Measurements from ENCODE around the gene FABP7. TPM values are rescaled to one million over a fixed set of nuclear protein-coding genes. Genes with fewer than 3 reads are reported as not detected.

Gene FABP7
- total and polyA plus RNA-seq, 4 experiments from 2014 or later = not detected

GRCh38 chr6:122798099-122798641 is 18.7 kb downstream of the FABP7 start:
- H3K4me3 Mint-ChIP-seq = no peak overlapping the region
- Histone ChIP-seq H3K27ac (ENCODE audit: low read depth, low read length) (no peak overlapping the region), H3K4me1 (ENCODE audit: insufficient read depth, low read length) (no peaks in the 10 kb centered on the region), H3K27me3 (ENCODE audit: insufficient read depth, low read length) (no peaks in the 10 kb centered on the region), H3K9me3 (ENCODE audit: control insufficient read depth in 1 of 2, low read length in 2 of 2) (no peaks in the 10 kb centered on the region), H3K4me3 (ENCODE audit: low read length in 2 of 2) (no peak overlapping the region), H3K36me3 (ENCODE audit: insufficient read depth, low read length) (no peaks in the 10 kb centered on the region)
- no peak for DNase-seq
- intact Hi-C loops (cut with micrococcal nuclease) = no loop called here
- no peaks in the 10 kb centered on the region for H3K4me1 Mint-ChIP-seq
- peaks cover 0 to 1% of the 10 kb centered on the region in 2 donors for H3K27me3 Mint-ChIP-seq
- ChIA-PET CTCF (ENCODE audit: partially characterized antibody) (no interaction called here), POLR2A (ENCODE audit: partially characterized antibody) (no interaction called here)
- peaks cover 0 to 4% (median 0%) of the 10 kb centered on the region in 8 donors for H3K9me3 Mint-ChIP-seq
- no peak overlapping the region for H3K27ac Mint-ChIP-seq
- no peaks in the 10 kb centered on the region for H3K36me3 Mint-ChIP-seq

DNA sequence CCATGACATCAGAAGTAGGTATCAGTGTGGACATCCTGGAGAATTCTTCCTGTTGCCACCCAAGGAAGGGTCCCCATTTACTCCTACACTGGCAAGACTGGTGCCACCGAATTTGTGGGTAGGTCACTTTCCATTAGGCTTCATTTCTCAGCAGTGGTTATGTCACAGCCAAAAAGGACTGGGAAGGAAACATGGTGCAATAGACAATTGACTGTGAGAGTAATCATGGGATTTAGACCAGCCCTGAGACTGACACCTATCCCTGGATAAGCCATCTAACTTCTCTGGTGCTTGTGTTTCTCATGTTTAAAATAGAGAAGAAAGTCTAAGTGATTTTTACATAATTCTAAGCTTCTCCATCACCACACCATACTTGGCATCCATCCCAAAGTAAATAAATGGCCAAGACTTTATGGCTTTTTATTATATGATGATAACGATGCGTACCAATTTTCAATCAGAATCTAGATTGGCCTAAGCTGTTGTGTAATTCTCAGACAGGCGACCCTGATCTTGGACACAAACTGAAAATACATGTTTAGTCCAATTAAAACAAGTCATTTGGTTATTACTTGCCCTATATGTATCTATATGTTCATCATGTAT is 19.7 kb downstream of the FABP7 start:
- Histone ChIP-seq H3K27me3 (ENCODE audit: insufficient read depth, low read length) (no peaks in the 10 kb centered on the region), H3K27ac (ENCODE audit: low read depth, low read length) (no peak overlapping the region), H3K9me3 (ENCODE audit: control insufficient read depth in 1 of 2, low read length in 2 of 2) (no peaks in the 10 kb centered on the region), H3K4me1 (ENCODE audit: insufficient read depth, low read length) (no peaks in the 10 kb centered on the region), H3K4me3 (ENCODE audit: low read length in 2 of 2) (no peak overlapping the region), H3K36me3 (ENCODE audit: insufficient read depth, low read length) (no peaks in the 10 kb centered on the region)
- H3K4me3 Mint-ChIP-seq = no peak overlapping the region
- H3K9me3 Mint-ChIP-seq = peaks cover 0 to 3% (median 0%) of the 10 kb centered on the region in 8 donors
- H3K4me1 Mint-ChIP-seq = no peaks in the 10 kb centered on the region
- intact Hi-C loops (cut with micrococcal nuclease) = no loop called here
- H3K36me3 Mint-ChIP-seq = no peaks in the 10 kb centered on the region
- no peak overlapping the region for H3K27ac Mint-ChIP-seq
- POLR2A ChIA-PET (ENCODE audit: partially characterized antibody) = no interaction called here
- peaks cover 0 to 2% of the 10 kb centered on the region in 2 donors for H3K27me3 Mint-ChIP-seq
- no peak for DNase-seq
- CTCF ChIA-PET (ENCODE audit: partially characterized antibody) = no interaction called here

- intact Hi-C loops (cut with micrococcal nuclease) = no loop called here
- H3K27ac ChIP-seq (ENCODE audit: low read depth, low read length) = no peak overlapping the region
- no peaks in the 10 kb centered on the region for H3K9me3 ChIP-seq (ENCODE audit: control insufficient read depth in 1 of 2, low read length in 2 of 2)
- no peaks in the 10 kb centered on the region for H3K4me1 Mint-ChIP-seq
- peaks cover 0 to 2% (median 0%) of the 10 kb centered on the region in 8 donors for H3K9me3 Mint-ChIP-seq
- CTCF ChIA-PET (ENCODE audit: partially characterized antibody) = no interaction called here
- no peaks in the 10 kb centered on the region for H3K4me1 ChIP-seq (ENCODE audit: insufficient read depth, low read length)
- no peaks in the 10 kb centered on the region for H3K36me3 Mint-ChIP-seq
- H3K27me3 ChIP-seq (ENCODE audit: insufficient read depth, low read length) = no peaks in the 10 kb centered on the region
- H3K27me3 Mint-ChIP-seq = peaks cover 0 to 1% of the 10 kb centered on the region in 2 donors
- POLR2A ChIA-PET (ENCODE audit: partially characterized antibody) = no interaction called here
- H3K27ac Mint-ChIP-seq = no peak overlapping the region
- no peak overlapping the region for H3K4me3 Mint-ChIP-seq
- H3K36me3 ChIP-seq (ENCODE audit: insufficient read depth, low read length) = no peaks in the 10 kb centered on the region
- no peak overlapping the region for H3K4me3 ChIP-seq (ENCODE audit: low read length in 2 of 2)
- no peak for DNase-seq
These were observed 20.6 kb downstream of the FABP7 start for GRCh38 chr6:122799916-122800686.

- no peaks in the 10 kb centered on the region for H3K36me3 Mint-ChIP-seq
- peaks cover 0 to 1% of the 10 kb centered on the region in 2 donors for H3K27me3 Mint-ChIP-seq
- H3K4me1 Mint-ChIP-seq = no peaks in the 10 kb centered on the region
- no peak overlapping the region for H3K27ac Mint-ChIP-seq
- H3K4me3 Mint-ChIP-seq = no peak overlapping the region
- no peaks in the 10 kb centered on the region for H3K36me3 ChIP-seq (ENCODE audit: insufficient read depth, low read length)
- no peaks in the 10 kb centered on the region for H3K9me3 ChIP-seq (ENCODE audit: control insufficient read depth in 1 of 2, low read length in 2 of 2)
- DNase-seq = no peak
- H3K27ac ChIP-seq (ENCODE audit: low read depth, low read length) = no peak overlapping the region
- peaks cover 0 to 2% (median 0%) of the 10 kb centered on the region in 8 donors for H3K9me3 Mint-ChIP-seq
- ChIA-PET CTCF (ENCODE audit: partially characterized antibody) (no interaction called here), POLR2A (ENCODE audit: partially characterized antibody) (no interaction called here)
- intact Hi-C loops (cut with micrococcal nuclease) = no loop called here
- no peaks in the 10 kb centered on the region for H3K27me3 ChIP-seq (ENCODE audit: insufficient read depth, low read length)
- H3K4me3 ChIP-seq (ENCODE audit: low read length in 2 of 2) = no peak overlapping the region
- no peaks in the 10 kb centered on the region for H3K4me1 ChIP-seq (ENCODE audit: insufficient read depth, low read length)
These were observed 21.4 kb downstream of the FABP7 start for GRCh38 chr6:122800906-122801305.

- Histone ChIP-seq H3K27me3 (ENCODE audit: insufficient read depth, low read length) (no peaks in the 10 kb centered on the region), H3K4me3 (ENCODE audit: low read length in 2 of 2) (no peak overlapping the region), H3K27ac (ENCODE audit: low read depth, low read length) (no peak overlapping the region), H3K36me3 (ENCODE audit: insufficient read depth, low read length) (no peaks in the 10 kb centered on the region), H3K4me1 (ENCODE audit: insufficient read depth, low read length) (no peaks in the 10 kb centered on the region), H3K9me3 (ENCODE audit: control insufficient read depth in 1 of 2, low read length in 2 of 2) (no peaks in the 10 kb centered on the region)
- H3K36me3 Mint-ChIP-seq = no peaks in the 10 kb centered on the region
- H3K4me3 Mint-ChIP-seq = no peak overlapping the region
- DNase-seq = no peak
- no peak overlapping the region for H3K27ac Mint-ChIP-seq
- POLR2A ChIA-PET (ENCODE audit: partially characterized antibody) = no interaction called here
- no peaks in the 10 kb centered on the region for H3K4me1 Mint-ChIP-seq
- H3K27me3 Mint-ChIP-seq = peaks cover 0 to 1% of the 10 kb centered on the region in 2 donors
- CTCF ChIA-PET (ENCODE audit: partially characterized antibody) = no interaction called here
- intact Hi-C loops (cut with micrococcal nuclease) = no loop called here
- H3K9me3 Mint-ChIP-seq = peaks cover 0 to 2% (median 0%) of the 10 kb centered on the region in 8 donors
These were observed 21.9 kb downstream of the FABP7 start for GRCh38 chr6:122801397-122801796.

GRCh38 chr6:122803171-122803661 is 23.7 kb downstream of the FABP7 start:
- Mint-ChIP-seq H3K4me1 (no peaks in the 10 kb centered on the region), H3K4me3 (no peak overlapping the region), H3K36me3 (no peaks in the 10 kb centered on the region), H3K27me3 (peaks cover 0 to 1% of the 10 kb centered on the region in 2 donors), H3K27ac (no peak overlapping the region), H3K9me3 (peaks cover 0 to 2% (median 0%) of the 10 kb centered on the region in 8 donors)
- intact Hi-C loops (cut with micrococcal nuclease) = no loop called here
- DNase-seq = no peak
- Histone ChIP-seq H3K27ac (ENCODE audit: low read depth, low read length) (no peak overlapping the region), H3K9me3 (ENCODE audit: control insufficient read depth in 1 of 2, low read length in 2 of 2) (no peaks in the 10 kb centered on the region), H3K27me3 (ENCODE audit: insufficient read depth, low read length) (no peaks in the 10 kb centered on the region), H3K4me3 (ENCODE audit: low read length in 2 of 2) (no peak overlapping the region), H3K36me3 (ENCODE audit: insufficient read depth, low read length) (no peaks in the 10 kb centered on the region), H3K4me1 (ENCODE audit: insufficient read depth, low read length) (no peaks in the 10 kb centered on the region)
- ChIA-PET POLR2A (ENCODE audit: partially characterized antibody) (no interaction called here), CTCF (ENCODE audit: partially characterized antibody) (no interaction called here)

- CTCF ChIA-PET (ENCODE audit: partially characterized antibody) = no interaction called here
- Mint-ChIP-seq H3K9me3 (peaks cover 0 to 2% (median 0%) of the 10 kb centered on the region in 8 donors), H3K27me3 (peaks cover 0 to 1% of the 10 kb centered on the region in 2 donors), H3K4me1 (no peaks in the 10 kb centered on the region), H3K4me3 (no peak overlapping the region), H3K27ac (no peak overlapping the region), H3K36me3 (no peaks in the 10 kb centered on the region)
- Histone ChIP-seq H3K9me3 (ENCODE audit: control insufficient read depth in 1 of 2, low read length in 2 of 2) (no peaks in the 10 kb centered on the region), H3K36me3 (ENCODE audit: insufficient read depth, low read length) (no peaks in the 10 kb centered on the region), H3K4me1 (ENCODE audit: insufficient read depth, low read length) (no peaks in the 10 kb centered on the region), H3K27me3 (ENCODE audit: insufficient read depth, low read length) (no peaks in the 10 kb centered on the region), H3K4me3 (ENCODE audit: low read length in 2 of 2) (no peak overlapping the region), H3K27ac (ENCODE audit: low read depth, low read length) (no peak overlapping the region)
- POLR2A ChIA-PET (ENCODE audit: partially characterized antibody) = no interaction called here
- DNase-seq = no peak
- intact Hi-C loops (cut with micrococcal nuclease) = no loop called here
These were observed 25.5 kb downstream of the FABP7 start for GRCh38 chr6:122804962-122805485.
